DOHH2 (cell line): ENCODE results near the gene SLC35G2.

Experiments used
- H3F3A ChIP-seq: fragments of 200-600 bp; sonication (generic), shearing (Covaris generic); 2 replicates; pipeline ENCODE4 v1.6.0; 2016; ENCODE audit warnings: antibody characterized with exemption, mild to moderate bottlenecking; ENCODE audit not compliant: control insufficient read depth, insufficient read depth
- H3K27ac ChIP-seq: fragments of 200-600 bp; sonication (generic); 2 replicates; pipeline ENCODE4 v1.5.1; 2014; ENCODE audit warnings: low read depth, mild to moderate bottlenecking, low read length, moderate library complexity
- H3K27me3 ChIP-seq: fragments of 200-600 bp; sonication (generic); 2 replicates; pipeline ENCODE4 v1.6.1; 2014; ENCODE audit warnings: mild to moderate bottlenecking, low read length, mixed read lengths; ENCODE audit not compliant: control insufficient read depth
- H3K36me3 ChIP-seq: fragments of 200-600 bp; sonication (generic); 2 replicates; pipeline ENCODE4 v1.6.1; 2014; ENCODE audit warnings: mild to moderate bottlenecking, low read length, moderate library complexity, mixed read lengths; ENCODE audit not compliant: control insufficient read depth
- H3K4me1 ChIP-seq: fragments of 200-600 bp; sonication (generic); 2 replicates; pipeline ENCODE4 v1.6.1; 2014; ENCODE audit warnings: mild to moderate bottlenecking, low read length, mixed read lengths; ENCODE audit not compliant: control insufficient read depth
- H3K4me2 ChIP-seq: fragments of 200-600 bp; sonication (generic); 2 replicates; pipeline ENCODE4 v1.6.0; 2014; ENCODE audit warnings: mild to moderate bottlenecking, low read length, moderate library complexity
- H3K4me3 ChIP-seq: fragments of 200-600 bp; sonication (generic); 2 replicates; pipeline ENCODE4 v1.5.1; 2014; ENCODE audit warnings: mild to moderate bottlenecking, low read length, mixed read lengths
- H3K79me2 ChIP-seq: fragments of 200-600 bp; sonication (generic); 2 replicates; pipeline ENCODE4 v1.6.1; 2014; ENCODE audit warnings: mild to moderate bottlenecking, low read length, mixed read lengths; ENCODE audit not compliant: control insufficient read depth
- H3K9me2 ChIP-seq: fragments of 200-600 bp; sonication (generic); replicated peaks from 2 replicates; pipeline ENCODE4 v1.6.1; 2014; ENCODE audit warnings: mild to moderate bottlenecking, low read length, mixed read lengths; ENCODE audit not compliant: control insufficient read depth
- H3K9me3 ChIP-seq: fragments of 200-600 bp; sonication (generic); 2 replicates; pipeline ENCODE4 v1.6.1; 2014; ENCODE audit warnings: antibody characterized with exemption, low read length, mixed read lengths; ENCODE audit not compliant: control insufficient read depth, insufficient read depth
- H4K20me1 ChIP-seq: fragments of 200-600 bp; sonication (generic); 2 replicates; pipeline ENCODE4 v1.6.0; 2014; ENCODE audit warnings: low read depth, mild to moderate bottlenecking, antibody characterized with exemption, low read length, moderate library complexity; ENCODE audit not compliant: control insufficient read depth, insufficient read depth
- CTCF ChIP-seq: fragments of 200-600 bp; sonication (generic); IDR thresholded peaks from one replicate; pipeline ENCODE4 v1.5.1; 2014; ENCODE audit warnings: antibody characterized with exemption, mild to moderate bottlenecking, low read depth, low read length; ENCODE audit not compliant: poor library complexity, severe bottlenecking
- EZH2phosphoT487 ChIP-seq: fragments of 200-600 bp; sonication (generic); IDR thresholded peaks from 2 replicates; pipeline ENCODE4 v1.6.1; 2017; ENCODE audit warnings: borderline replicate concordance, mild to moderate bottlenecking, antibody characterized with exemption, low read length, moderate library complexity, mixed read lengths

SLC35G2 gene

GRCh38 chr3:136804813-136805212 is 14.1 kb upstream of the SLC35G2 start:
- TF ChIP-seq EZH2phosphoT487 (no peak), CTCF (no peak)
- H3K4me2 ChIP-seq, result no peak overlapping the region

GRCh38 chr3:136805795-136806194 is 13.1 kb upstream of the SLC35G2 start:
- Histone ChIP-seq H3K36me3 (no peaks in the 10 kb centered on the region), H3K9me2 (no peaks in the 10 kb centered on the region), H3K27me3 (no peaks in the 10 kb centered on the region), H3K9me3 (no peaks in the 10 kb centered on the region), H4K20me1 (no peaks in the 10 kb centered on the region), H3K4me3 (no peak overlapping the region), H3F3A (no peaks in the 10 kb centered on the region), H3K27ac (no peak overlapping the region), H3K79me2 (no peaks in the 10 kb centered on the region), H3K4me2 (no peak overlapping the region), H3K4me1 (peaks cover 10% of the 10 kb centered on the region)
- TF ChIP-seq CTCF, result no peak
- TF ChIP-seq EZH2phosphoT487, result no peak

More at GRCh38 chr3:136804813-136805212, 14.1 kb upstream of the SLC35G2 start:
- H3K4me3 ChIP-seq, result no peak overlapping the region
- no peaks in the 10 kb centered on the region for H3K9me2 ChIP-seq
- H4K20me1 ChIP-seq, result no peaks in the 10 kb centered on the region
- H3K4me1 ChIP-seq, result peaks cover 10% of the 10 kb centered on the region
- H3F3A ChIP-seq, result no peaks in the 10 kb centered on the region
- no peaks in the 10 kb centered on the region for H3K27me3 ChIP-seq
- no peaks in the 10 kb centered on the region for H3K36me3 ChIP-seq
- no peaks in the 10 kb centered on the region for H3K9me3 ChIP-seq
- no peak overlapping the region for H3K27ac ChIP-seq
- H3K79me2 ChIP-seq, result no peaks in the 10 kb centered on the region

- no peak for TF ChIP-seq CTCF
- TF ChIP-seq EZH2phosphoT487, result no peak
Observed at GRCh38 chr3:136811701-136812100, 7.2 kb upstream of the SLC35G2 start.

More at GRCh38 chr3:136811701-136812100, 7.2 kb upstream of the SLC35G2 start:
- Histone ChIP-seq H3K36me3 (no peaks in the 10 kb centered on the region), H3F3A (no peaks in the 10 kb centered on the region), H3K27ac (no peak overlapping the region), H3K9me2 (no peaks in the 10 kb centered on the region), H3K9me3 (no peaks in the 10 kb centered on the region), H3K27me3 (no peaks in the 10 kb centered on the region), H3K4me3 (no peak overlapping the region), H3K4me2 (no peak overlapping the region), H4K20me1 (no peaks in the 10 kb centered on the region), H3K4me1 (no peaks in the 10 kb centered on the region), H3K79me2 (no peaks in the 10 kb centered on the region)
